ENCODE results near the gene WEE2.
"Not testable (repeated sequence)": the region's sequence is repeated elsewhere in the genome, so short reads cannot be mapped to it uniquely, and the experiment has no call there.

WEE2 gene

GRCh38 chr7:141708351-141708750, at the start of gene WEE2:
TSS of gene WEE2 (plus strand) at chr7:141708353. CDS start at chr7:141708759, 406 bp downstream.
- DNase-seq, result no peak

DNA sequence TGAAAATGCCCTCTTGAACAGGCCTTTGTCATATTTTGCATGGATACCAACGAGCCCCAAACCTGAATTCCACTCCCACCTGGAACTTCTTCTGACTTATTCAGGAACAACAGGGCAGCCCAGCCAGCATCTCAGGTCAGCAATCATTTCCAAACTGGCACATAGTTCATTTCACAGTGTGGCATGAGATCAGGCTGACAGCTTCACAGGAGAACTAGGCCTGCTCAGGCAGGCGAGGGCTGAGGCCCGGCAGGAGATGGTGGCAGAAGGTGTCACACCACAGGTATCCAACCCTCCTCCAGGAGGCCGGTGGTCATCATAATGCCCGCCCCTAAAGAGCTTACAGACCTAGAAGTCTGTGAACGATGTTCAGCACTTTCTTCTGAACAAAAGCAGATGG, 48.7 kb upstream of the WEE2 start:
- no peak for DNase-seq

- DNase-seq, result no peak
Measured at GRCh38 chr7:141660259-141660658, 47.9 kb upstream of the WEE2 start.

DNA sequence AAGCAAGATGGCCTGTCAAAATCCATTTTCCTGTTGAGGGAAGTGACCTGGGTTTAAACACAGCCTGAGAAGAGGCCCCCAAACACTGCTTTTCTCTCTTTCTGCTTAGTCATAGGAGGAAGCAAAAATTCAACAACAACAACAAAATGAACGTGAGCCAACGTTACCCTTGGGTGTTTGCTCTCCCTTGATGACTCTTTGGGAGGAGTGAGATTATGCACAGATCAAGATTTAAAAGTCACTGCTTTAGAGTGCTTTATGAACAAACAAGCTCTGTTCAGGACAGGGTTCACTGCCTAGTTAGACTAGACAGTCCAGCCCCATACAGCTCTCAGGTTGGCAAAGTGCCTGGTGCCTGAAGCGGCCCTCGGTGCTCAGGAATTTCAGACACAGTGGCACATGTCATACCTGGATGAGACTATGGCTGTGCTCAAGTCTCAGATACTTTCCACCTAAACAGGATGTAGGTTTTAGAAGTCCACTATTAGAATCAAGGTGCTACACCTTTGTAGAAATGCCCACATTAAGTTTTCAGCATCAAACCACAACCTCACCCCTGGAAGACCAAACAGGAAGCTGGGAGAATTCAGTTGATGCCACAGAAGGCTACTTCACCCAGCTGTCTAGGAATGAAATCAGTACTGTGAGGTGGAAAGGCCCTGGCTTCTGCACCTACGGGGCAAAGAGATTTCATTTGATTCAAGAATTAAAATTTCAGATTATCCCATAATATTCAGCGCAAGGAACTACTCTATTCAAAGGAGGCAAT, 44.9 kb upstream of the WEE2 start:
- DNase-seq, result no peak

DNA sequence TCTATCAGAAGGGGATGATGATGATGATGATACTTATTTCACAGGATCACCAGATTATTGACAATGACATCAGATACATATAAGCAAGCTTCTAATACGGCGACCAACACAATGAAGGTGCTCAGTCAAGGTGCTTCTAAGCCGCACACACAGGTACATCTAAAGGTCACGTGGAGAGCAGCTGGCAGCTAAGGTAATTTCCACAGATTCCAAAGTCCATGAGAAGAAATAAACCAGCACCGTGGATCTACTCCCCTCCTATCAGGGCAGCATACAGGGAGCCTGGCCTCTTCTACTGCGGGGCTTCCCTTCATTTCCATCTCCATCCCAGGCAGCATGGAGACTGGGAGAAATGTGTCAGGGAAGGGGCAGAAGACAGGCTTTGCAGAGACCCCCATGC, 43.7 kb upstream of the WEE2 start:
- no peak for DNase-seq

- no peak for DNase-seq
Measured at GRCh38 chr7:141665208-141666035, 42.7 kb upstream of the WEE2 start.

- DNase-seq, result no peak
Measured at GRCh38 chr7:141666071-141666470, 42.1 kb upstream of the WEE2 start.

GRCh38 chr7:141668853-141669252, 39.3 kb upstream of the WEE2 start:
- no peak for DNase-seq

DNA sequence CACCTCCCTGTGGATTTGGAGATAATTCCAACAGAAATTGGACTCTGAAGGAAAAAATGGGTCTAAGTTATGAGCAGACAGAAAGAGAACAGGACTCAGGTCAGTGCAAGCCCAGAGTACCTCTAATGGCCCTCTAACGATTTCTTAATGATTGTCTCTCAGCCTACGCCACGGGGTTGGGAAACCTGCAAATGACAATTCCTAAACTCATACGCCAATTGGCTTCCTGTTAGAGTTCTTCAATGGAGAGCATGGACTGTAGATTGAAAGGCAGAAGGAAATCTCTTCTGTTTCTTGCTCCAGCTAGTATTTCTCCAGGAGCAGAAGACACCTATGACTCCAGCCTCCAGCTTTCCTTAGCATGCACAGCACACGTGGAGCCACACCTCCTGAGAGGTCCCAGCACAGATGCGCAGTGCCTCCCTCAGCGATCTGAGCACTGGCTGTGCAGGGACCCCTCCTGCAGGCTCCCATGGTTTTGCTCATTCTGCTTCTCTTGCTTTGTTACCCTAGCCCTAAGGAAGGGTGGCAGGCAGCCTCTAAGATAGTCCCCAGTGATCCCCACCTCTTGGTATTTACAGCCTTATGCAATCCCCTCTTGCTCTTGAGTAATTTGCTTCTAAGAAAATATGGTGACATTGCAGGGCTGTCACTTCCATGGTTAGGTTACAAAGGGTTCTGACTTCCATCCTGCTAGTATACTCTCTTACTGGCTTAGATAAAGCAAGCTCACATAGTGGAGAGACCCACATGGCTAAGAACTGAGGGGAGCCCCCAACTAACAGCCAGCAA, 36.3 kb upstream of the WEE2 start:
- no peak for DNase-seq

GRCh38 chr7:141673346-141673745, 34.8 kb upstream of the WEE2 start:
- DNase-seq, result no peak

- DNase-seq, result no peak
Measured at GRCh38 chr7:141674171-141674671, 33.9 kb upstream of the WEE2 start.

- no peak for DNase-seq
Measured at GRCh38 chr7:141674702-141675101, 33.5 kb upstream of the WEE2 start.

DNA sequence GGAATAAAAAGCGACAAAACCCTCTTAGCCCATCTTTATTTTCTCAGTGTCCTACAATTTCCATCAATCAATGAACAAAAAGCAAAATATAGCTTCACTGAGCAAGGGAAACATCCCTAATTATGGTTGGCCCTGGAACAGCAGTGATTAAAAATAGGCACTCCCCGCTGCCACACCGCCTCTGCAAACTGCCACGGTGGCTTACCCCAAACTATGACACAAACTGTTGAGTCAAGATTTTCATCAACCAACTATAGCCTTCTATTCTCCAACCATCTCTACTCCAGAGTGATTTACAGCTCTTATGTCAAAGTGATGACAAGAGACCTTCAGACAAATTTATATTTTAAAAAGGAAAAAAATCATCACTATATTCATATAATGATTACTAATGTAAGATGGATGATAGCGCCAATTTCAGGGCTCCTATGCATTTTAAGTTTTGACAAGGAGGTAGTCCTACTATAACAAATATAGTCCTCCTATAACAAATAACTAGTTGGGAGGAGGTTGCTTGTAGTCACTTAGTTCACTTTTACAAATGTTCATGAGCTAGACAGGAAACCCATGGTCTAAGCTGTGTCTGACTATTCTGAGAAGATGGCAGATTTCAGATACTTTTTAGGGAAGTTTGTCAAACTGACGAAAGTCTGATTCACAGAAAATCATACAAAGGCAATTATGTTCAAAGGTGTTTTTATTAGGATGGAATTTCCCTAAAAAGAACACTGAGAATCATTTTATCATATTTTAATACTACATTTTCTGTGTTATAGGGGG, 32.5 kb upstream of the WEE2 start:
- DNase-seq, result no peak

- DNase-seq, result no peak
Measured at GRCh38 chr7:141676618-141677017, 31.5 kb upstream of the WEE2 start.

GRCh38 chr7:141679014-141679413, 29.1 kb upstream of the WEE2 start:
- DNase-seq, result no peak

DNA sequence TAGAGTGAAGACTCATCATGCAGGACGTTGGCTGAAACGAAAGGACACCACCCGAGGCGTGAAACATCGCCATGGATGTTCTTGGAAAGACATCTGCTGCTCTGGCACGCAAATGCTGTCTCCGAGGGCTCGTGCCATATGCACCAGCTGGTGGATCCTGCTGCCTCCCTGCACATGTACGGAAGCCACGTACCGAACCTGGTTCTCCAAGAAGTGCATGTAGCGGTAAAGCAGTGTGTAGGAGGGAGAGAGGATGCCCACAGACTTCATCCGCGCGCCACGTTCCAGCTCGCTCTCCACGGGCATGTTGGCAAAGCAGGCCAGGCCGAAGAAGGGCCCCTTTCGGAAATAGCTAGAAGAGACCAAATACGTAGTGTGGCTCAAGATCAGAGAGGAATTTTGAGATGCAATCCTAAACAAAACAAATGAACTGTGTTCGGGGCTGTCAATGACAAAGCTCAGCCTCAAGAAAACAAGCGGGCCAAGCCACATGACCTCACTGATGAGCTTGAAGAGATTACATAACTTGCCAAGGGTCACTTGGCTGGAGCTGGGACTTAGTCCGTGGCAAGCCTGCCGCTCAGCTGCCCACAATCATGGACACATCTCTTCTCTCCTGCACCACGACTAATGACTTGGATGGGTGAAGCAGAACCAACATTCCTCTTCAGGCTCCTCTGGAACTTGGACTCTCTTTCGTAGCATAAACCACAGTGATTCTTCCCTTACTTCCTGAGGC, 22.7 kb upstream of the WEE2 start:
- DNase-seq, result no peak

DNA sequence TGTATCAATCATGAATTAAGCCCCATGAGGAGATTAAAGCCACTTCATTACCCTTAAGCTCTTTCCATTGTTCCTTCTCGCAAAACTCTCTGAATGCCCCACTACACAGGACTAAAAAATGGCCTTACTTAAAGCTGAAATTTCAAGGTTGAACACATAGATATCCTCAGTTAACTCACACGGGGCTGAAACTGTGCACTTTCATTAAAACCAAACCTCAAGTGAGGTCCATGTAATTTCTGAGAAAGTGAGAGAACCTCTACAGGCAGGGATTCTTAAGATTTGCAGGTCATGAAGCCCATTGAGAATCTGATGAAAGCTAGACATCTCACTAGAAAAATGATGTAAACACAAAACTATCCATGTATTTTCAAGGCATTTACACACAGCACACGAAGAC, 22.1 kb upstream of the WEE2 start:
- DNase-seq, result no peak

GRCh38 chr7:141686670-141687069, 21.5 kb upstream of the WEE2 start:
- DNase-seq, result no peak

DNA sequence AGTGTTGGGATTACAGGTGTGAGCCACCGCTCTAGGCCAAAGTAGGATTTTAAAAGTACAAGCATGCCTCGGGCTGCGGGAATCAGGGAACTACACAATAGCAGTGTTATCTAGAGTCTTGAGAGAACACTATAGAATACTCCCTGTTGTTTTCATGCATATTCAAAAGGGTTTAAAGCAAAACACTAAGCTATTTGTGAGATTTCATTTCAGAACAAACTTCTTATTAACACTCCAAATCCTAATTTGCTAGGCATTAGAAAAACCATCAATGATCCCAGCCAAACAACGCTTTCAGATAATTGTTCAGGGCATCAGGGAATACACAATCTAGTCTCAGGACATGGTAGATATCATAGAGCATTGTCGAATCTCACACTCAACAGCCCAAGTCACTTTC, 20.1 kb upstream of the WEE2 start:
- DNase-seq, result no peak

DNA sequence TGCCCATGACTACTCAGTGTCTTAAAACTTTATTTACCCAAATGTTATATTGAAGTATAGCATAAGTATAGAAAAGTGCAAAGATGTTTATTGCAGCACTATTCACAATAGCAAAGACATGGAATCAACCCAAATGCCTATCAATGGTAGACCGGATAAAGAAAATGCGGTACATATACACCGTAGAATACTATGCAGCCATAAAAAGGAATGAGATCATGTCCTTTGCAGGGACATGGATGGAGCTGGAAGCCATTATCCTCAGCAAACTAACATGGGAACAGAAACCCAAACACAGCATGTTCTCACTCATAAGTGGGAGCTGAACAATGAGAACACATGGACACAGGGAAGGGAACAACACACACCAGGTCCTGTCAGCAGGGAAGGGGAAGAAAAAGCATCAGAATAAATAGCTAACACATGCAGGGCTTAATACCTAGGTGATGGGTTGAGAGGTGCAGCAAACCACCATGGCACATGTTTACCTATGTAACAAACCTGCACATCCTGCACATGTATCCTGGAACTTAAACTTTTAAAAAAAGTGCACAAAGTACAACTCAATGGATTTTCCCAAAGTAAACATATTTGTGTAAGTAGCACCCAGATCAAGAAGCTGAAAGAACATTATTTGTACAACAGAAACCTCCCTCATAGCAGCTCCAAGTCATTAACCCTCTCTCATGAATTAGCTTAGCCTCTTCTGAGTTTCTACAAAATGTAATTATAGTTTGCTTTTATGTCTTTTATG, 18.9 kb upstream of the WEE2 start:
- DNase-seq, result not testable (repeated sequence)

DNA sequence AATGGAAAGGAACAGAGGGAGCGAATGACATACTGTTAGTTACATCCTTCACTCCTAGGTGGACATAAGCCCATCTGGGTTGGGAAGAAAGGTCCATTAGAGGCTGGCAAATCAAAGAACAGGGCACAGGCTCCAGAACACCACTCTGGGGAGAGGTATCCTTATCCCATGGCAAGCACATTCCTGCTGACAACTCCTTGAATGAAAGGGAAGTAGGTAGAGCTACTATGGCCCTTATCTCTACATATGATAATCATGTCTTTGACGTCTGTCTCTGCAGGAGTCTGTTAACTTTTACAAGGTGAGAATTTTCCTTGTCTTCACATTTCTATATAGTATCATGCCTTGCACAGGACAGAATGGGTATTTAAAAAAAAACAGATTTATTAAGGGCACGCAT, 16.6 kb upstream of the WEE2 start:
- DNase-seq, result no peak

All from cortex of kidney (tissue), 1 donor.